NCI-H128 (cell line): ENCODE measurements around the gene CD37.
"Not testable (repeated sequence)": the region's sequence is repeated elsewhere in the genome, so short reads cannot be mapped to it uniquely, and the experiment has no call there.

Experiments
- DNase-seq: peaks from one replicate; lab custom pipeline; 2025; ENCODE audit not compliant: unreplicated experiment; lab: John Stamatoyannopoulos, UW

CD37 gene, protein sequence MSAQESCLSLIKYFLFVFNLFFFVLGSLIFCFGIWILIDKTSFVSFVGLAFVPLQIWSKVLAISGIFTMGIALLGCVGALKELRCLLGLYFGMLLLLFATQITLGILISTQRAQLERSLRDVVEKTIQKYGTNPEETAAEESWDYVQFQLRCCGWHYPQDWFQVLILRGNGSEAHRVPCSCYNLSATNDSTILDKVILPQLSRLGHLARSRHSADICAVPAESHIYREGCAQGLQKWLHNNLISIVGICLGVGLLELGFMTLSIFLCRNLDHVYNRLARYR

DNA sequence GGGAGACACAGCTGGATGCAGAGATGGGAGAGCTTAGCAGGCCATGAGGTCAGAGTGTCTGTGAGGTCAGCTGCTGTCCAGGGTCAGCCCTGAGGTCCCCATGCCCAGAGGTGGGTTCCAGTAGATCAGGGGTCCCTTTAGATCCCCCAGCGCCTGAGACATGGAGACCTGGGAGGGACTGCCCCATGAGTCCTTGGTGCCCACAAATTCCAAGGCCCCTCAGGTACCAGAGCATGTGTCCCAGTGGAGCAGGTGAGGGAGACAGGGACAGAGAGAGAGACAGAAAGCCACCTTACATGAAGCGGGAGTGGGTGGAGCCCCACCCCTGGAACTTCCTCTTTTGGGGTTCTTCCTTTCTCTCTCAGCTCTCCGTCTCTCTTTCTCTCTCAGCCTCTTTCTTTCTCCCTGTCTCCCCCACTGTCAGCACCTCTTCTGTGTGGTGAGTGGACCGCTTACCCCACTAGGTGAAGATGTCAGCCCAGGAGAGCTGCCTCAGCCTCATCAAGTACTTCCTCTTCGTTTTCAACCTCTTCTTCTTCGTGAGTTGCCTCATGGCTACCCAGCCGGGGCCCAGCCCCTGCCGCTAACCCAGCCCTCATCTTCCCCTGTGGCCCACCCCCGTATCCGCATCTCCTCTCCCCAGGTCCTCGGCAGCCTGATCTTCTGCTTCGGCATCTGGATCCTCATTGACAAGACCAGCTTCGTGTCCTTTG is at the start of gene CD37:
CD37 (plus strand) TSS at position 336 of the 713 bp plus-strand sequence; CDS start at position 471, 135 bp downstream.
- no peak for DNase-seq

DNA sequence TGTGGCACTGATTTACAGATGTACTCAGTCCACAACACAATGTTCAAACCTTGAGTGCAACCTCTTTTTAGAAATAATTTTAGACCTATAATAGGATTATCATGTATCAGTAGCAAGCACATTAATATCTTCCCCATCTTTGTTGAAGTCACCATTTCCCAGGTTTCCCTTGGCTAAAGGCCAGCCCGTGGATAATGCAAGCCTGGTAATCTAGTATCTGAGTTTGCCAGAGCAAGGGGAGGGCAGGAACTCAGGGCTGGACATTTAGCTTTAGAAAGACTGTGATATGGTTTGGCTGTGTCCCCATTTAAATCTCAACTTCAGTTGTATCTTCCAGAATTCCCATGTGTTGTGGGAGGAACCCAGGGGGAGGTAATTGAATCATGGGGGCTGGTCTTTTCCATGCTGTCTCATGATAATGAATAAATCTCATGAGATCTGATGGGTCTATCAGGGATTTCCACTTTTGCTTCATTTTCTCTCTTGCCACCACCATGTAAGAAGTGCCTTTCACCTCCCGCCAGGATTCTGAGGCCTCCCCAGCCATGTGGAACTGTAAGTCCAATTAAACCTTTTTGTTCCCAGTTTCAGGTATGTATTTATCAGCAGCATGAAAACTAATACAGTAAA is 48.0 kb upstream of the CD37 start:
- DNase-seq = no peak

DNA sequence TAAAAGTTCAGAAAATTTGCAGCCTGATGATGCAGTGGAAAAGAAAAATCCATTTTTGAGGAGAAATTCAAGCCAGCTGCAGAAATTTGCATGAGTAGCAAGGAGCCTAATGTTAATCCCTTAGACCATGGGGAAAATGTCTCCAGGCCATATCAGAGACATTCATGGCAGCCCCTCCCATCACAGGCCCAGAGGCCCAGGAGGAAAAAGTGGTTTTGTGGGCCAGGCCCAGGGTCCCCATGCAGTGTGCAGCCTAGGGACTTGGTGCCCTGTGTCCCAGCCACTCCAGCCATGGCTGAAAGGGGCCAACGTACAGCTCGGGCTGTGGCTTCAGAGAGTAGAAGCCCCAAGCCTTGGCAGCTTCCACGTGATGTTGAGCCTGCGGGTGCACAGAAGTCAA is 47.0 kb upstream of the CD37 start:
- not testable (repeated sequence) for DNase-seq

DNA sequence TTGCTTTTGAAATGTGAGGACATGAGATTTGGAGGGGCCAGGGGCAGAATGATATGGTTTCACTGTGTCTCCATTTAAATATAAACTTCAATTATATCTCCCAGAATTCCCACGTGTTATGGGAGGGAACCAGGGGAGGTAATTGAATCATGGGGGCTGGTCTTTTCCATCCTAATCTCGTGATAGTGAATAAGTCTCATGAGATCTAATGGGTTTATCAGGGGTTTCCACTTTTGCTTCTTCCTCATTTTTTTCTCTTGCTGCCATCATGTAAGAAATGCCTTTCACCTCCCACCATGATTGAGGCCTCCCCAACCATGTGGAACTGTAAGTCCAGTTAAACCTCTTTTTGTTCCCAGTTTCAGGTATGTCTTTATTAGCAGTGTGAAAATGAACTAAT is 45.9 kb upstream of the CD37 start:
- not testable (repeated sequence) for DNase-seq

DNA sequence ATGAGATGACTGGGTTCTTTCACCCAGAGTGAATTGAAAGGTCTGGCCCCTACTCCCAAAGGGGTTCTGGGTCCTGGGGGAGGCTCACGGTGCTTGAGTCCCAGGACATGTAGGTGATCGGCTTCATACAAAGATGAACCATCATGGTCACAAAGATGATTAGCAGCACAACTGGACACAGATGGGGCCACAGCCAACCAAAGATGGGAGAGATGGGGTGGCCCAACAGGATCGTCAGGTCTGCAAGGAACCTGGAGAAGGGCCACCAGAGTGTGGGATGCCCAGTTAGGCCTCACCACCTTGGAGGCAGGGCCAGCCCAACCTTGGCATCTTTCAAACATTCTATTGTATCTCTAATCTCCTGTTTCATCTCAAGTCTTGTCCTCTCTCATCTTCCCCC is 44.7 kb upstream of the CD37 start:
- no peak for DNase-seq

DNA sequence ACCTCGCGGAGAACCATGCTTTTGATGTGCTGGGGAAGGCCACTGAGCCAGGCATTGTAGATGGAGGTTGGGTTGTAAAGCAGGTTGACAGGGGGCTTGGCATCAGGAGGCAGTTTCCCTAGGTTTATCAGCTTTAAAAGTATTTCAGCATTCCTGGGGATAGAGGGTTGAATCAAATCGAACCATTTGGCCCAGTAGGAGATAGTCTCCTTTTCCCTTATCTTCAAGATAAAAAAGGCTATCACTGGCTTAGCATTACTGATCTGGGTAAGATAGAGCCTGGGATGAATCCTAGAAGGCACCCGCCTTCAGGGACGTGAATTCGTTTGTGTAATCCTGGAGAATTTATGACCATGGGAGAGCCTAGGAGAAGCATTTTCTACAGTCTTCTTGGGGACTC is 40.8 kb upstream of the CD37 start:
- no peak for DNase-seq

DNA sequence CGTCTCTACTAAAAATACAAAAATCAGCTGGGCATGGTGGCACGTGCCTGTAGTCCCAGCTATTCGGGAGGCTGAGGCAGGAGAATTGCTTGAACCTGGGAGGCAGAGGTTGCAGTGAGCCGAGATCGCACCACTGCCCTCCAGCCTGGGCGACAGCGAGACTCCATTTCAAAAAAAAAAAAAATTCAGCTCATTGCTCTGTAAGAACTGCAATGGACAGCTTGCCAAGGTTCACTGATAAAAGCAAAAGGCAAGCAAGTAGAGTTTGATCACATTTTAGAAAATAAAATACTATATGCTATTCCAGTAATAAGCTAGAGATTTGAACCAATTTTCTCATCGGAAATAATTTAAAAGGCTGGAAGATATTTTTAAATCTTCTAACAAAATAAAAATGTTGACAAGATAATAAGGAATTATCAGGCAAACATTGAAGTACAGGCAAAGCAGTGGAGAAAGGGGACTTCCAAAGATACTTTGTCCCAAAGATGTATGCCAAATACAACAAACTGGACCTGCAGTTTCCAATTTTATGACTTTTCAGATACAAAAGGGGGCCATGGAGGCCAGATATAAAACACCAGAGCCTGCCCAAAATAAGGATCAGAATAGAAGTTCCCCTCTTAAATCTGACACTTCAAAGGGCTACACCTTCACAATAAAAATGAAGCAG is 39.9 kb upstream of the CD37 start:
- DNase-seq = no peak

DNA sequence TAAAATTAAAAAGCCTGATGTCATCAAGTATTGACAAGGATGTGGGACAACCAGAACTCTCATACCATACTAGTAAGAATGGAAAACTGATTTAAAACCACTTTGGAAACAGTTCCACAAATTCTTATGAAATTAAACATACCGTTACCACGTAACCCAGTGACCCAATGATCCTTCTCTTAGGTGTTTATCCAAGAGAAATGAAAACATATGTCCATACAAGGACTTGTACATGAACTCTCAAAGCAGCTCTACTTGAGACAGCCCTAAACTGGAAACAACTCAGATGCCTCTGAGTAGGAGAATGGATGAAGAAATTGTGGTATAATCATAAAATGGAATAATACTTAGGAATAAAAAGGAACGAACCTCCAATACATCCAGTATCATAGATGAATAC is 37.8 kb upstream of the CD37 start:
- DNase-seq = no peak

DNA sequence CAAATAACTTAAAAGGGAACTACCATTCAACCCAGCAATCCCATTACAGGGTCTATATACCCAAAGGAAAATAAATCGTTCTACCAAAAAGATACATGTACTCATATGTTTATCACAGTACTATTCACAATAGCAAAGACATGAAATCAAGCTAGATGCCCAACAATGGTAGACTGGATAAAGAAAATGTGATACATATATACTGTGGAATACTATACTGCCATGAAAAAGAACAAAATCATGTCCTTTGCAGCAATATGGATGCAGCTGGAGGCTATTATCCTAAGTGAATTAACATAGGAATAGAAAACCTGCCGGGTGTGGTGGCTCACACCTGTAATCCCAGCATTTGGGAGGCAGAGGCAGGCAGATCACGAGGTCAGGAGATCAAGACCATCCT is 36.6 kb upstream of the CD37 start:
- not testable (repeated sequence) for DNase-seq

DNA sequence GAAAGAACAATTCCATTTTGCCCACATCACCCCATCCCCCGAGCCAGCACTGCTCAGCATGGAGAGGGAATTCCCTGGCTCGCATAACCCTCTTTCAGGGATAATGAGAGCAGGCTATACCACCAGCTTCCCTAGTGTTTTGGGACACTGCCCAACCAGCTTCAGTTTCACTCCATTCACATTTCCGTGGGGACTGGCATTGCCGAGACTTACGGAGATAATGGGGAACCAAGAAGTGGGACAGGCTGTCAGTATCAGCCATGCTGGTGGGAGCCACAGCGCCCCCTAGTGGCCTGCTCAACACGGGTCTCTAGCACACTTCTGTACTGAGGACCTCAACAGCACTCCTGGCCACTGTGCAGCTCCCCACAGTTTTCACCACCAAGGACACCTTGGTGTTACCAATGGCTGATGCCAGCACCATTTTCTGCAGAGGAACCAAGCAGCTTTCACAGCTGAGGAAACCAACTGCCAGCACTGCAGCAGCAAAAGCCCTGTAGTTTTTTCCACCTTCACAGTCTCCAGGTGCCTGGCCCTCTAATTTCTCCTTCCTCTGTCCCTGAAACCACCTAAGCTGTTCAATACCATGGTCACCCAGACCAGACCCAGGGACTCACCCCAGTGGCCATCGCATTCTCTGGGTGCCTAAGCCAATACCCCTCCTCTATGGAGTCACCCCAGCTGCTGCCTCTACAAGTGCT is 33.9 kb upstream of the CD37 start:
- DNase-seq = no peak

DNA sequence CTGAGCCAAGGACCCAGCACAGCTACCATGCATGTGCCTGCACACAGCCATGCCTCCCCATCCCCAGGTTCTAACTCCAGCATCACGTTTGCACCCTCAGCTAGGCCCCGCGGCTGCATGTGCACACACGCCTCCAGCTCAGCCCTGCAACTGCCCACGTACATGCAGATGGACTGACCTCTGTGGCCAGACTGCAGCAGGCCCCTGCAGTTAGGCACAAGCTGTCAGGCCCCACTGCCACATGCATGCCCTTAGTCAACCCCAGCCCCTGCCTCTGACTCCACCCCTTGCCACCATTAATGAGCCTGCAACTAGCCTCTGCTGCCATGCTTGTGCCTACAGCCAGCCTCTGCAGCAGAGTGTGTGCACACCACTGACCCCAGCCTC is 33.3 kb upstream of the CD37 start:
- DNase-seq = no peak

DNA sequence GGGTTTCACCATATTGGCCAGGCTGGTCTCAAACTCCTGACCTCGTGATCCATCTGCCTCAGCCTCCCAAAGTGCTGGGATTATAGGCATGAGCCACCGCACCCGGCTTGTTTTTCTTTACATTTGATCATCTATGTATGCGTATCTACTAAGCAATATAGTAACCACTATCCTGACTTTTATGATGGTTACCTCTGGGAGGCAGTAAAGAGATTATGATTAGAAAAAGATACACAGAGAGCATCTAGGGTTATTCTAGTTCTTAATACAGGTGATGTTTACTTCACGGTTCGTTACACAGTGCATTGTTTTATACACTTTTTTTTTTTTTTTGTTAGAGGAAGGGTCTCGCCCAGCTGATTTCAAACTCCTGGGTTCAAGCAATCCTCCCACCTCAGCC is 28.5 kb upstream of the CD37 start:
- not testable (repeated sequence) for DNase-seq

DNA sequence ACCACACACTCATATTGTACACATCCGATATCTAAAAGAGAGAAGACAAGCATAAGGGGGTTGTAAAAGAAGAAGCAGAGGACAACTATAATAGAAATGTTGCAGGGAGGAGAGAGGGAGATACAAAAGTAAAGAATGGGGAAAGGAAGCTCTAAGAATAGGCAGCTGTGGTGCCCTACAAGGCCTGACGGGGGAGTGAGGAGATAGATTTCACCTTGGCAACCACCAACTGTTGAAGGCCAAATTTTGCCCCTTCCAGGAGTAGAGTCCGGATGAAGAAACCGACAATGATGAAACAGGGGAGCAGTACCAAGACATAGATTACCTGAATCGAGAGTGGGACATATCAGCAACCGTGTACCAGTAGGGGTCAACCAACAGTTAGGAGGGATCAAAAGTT is 26.1 kb upstream of the CD37 start:
- DNase-seq = no peak

DNA sequence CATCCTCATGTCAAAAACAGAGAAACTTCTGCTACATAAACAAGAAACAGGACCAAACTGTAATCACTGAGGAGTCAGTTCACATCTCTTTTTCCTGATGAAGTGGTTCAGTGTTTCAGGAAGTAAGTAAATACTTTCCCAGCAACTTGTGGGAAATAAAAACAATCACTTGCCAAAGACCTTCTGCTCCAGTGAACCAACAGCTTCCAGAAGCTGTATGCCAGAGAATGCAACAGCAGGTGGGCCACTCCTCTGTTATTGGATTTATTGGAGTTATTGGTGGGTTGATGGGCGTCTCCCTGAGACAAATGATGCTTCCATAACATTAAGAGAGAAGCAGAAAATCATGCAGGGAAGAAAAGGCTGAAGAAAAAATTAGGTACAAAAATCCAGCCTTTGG is 20.1 kb upstream of the CD37 start:
- DNase-seq = no peak

DNA sequence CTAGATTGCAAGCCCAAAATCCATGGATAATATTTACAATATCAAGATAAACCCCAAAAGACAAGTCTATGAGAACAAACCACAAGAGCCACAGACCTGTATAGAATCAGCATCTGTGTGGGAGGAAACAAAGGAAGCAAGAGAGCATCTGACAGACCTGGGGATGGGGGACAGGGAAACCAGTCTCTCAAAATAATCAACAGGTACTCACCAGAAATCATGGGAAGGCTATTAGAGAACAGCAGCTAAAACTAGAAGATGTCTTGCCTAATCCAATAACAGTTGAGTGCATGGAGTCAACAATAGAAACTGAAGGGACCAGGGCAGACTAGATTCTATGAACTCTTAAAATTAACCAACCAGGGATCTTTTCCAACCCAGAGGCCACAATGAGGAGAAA is 18.9 kb upstream of the CD37 start:
- no peak for DNase-seq

DNA sequence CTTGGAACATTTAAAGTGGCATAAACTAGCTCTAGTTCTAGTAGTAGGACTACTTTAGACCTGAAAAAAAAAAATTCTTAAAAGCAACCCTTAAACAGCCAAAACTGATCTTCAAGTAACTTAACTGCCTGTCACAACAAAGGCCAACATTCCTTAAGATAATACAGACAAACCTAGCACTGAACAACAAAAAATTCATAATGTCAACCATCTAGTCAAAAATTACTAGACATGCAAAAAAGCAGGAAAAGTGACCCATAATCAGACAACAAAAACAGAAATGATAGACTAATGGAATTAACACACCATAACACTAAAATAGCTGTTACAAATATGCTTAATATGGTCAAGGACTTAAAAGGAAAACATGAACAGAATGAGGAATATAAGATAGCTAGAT is 16.9 kb upstream of the CD37 start:
- no peak for DNase-seq

DNA sequence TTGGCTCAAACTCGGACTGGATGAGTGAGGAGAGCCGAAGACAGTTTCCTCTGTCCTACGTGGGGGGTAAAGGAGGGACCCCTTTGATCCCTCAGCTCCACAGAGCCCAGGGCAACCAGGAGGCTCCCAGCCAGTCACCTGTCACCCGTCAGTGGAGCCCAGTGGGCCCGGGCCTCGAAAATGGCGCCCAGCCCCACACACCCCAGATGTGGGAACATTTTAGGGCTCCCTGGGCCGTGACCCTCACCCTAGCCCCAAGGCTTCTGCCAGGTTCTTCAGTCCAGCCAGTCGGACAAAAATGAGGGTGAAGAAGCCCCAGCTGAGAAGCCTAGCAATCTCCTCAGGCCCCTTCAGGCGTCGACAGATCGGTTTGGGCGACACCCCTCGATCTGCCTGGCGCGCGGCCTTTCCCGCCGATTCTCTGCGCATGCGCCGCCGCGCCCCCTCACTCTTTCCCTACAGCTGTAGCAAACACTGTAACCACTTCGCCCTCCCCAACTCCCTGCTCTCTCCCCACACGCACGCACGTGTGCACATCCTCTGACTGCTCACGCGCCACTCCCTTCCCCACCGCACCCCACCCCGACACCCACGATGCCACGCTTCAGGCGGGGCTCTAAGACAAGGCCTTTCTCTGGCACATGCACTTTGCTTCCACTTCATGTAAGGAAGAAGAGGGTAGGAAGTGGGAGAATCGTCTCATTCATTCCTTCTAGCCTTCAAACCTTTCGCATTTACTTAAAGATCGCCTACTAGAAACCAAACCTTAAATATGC is 10.2 kb upstream of the CD37 start, which contains the start of gene SLC6A16:
SLC6A16 (minus strand) TSS at position 391 of the 776 bp plus-strand sequence. CDS start 13,844 bp downstream, outside the sequence.
- no peak for DNase-seq

DNA sequence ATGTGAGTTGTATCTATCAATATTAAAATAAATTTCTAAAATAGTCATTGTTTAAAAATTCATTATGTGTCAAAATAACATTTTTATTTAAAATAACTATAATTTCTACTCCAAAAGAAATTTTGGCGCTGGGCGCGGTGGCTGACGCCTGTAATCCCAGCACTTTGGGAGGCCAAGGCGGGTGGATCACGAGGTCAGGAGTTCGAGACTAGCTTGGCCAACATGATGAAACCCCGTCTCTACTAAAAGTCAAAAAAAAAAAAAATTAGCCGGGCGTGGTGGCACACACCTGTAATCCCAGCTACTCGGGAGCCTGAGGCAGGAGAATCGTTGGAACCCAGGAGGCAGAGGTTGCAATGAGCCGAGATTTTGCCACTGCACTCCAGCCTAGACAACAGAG is 9.4 kb upstream of the CD37 start:
- DNase-seq = not testable (repeated sequence)

DNA sequence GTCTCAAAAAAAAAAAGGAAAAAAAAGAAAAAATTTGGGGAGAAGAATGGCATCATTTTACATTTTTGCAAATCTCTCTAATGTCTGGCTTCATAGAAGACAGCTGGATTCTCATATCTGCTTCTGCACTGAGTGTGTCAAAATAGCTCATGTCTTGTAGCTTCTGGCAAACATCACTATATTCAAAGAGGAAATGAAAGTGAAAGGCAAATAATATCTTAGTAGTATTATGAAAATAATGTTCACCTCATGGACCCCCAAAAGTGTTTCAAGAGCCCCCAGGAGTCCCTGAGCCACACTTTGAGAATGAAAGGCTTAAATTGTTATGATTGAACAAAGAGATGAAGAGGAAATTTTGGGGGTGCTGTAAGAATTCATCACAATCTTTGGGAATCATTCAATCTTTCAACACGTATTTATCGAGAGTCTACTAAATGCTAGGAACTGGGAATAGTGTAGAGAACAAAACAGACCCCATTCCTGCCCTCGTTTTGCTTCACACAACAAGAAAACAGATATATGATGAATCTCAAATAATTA is 9.0 kb upstream of the CD37 start:
- no peak for DNase-seq
